ENCODE measurements around the gene IL33.
"Not testable (repeated sequence)": the region's sequence is repeated elsewhere in the genome, so short reads cannot be mapped to it uniquely, and the experiment has no call there.

IL33 gene

GRCh38 chr9:6215562-6215961, at the start of gene IL33:
TSS of gene IL33 (plus strand) at chr9:6215807. CDS start at chr9:6241695, 25,888 bp downstream.
- intact Hi-C loops (cut with DNase I; ENCODE audit: low total_unique reads): no loop called here
- H3K27ac ChIP-seq: peak within 1 kb of the TSS; percentile 67 to 70
- no peaks in the 10 kb centered on the region for H3K27me3 ChIP-seq
- TF ChIP-seq, protein P1, sequence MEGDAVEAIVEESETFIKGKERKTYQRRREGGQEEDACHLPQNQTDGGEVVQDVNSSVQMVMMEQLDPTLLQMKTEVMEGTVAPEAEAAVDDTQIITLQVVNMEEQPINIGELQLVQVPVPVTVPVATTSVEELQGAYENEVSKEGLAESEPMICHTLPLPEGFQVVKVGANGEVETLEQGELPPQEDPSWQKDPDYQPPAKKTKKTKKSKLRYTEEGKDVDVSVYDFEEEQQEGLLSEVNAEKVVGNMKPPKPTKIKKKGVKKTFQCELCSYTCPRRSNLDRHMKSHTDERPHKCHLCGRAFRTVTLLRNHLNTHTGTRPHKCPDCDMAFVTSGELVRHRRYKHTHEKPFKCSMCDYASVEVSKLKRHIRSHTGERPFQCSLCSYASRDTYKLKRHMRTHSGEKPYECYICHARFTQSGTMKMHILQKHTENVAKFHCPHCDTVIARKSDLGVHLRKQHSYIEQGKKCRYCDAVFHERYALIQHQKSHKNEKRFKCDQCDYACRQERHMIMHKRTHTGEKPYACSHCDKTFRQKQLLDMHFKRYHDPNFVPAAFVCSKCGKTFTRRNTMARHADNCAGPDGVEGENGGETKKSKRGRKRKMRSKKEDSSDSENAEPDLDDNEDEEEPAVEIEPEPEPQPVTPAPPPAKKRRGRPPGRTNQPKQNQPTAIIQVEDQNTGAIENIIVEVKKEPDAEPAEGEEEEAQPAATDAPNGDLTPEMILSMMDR (IDR thresholded peaks at IDR 0.05): no peak
- DNase-seq: no peak
- peaks cover 0 to 4% (median 0%) of the 10 kb centered on the region in 3 donors for H3K9me3 ChIP-seq
- H3K4me1 ChIP-seq: peaks cover 0 to 41% (median 0%) of the 10 kb centered on the region in 4 donors
- peak within 1 kb of the TSS; percentile 32 to 38 for H3K4me3 ChIP-seq
- H3K36me3 ChIP-seq: no peaks in the 10 kb centered on the region

DNA sequence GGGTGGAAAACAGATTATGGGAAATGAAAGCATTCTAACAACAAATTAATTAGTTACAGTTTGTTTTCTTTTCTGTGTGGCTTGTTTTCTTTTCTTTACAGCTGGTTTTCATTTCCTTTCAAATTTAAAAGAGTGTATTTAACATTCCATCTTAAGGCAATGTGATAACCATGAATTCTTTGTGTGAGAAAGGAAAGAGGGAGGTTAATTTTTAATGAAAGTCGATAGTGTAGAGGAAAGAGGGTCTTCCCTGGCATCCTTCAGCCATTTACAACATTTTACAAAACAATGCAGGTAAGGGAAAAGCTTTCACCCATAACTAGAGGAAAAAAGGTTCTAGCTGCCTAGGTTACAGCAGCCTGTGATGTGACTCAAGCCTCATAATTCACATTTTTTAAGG, 43.9 kb upstream of the IL33 start:
- Histone ChIP-seq H3K9me3 (peaks cover 0 to 8% (median 6%) of the 10 kb centered on the region in 3 donors), H3K4me3 (no peak overlapping the region), H3K27me3 (no peaks in the 10 kb centered on the region), H3K36me3 (no peaks in the 10 kb centered on the region), H3K4me1 (no peaks in the 10 kb centered on the region), H3K27ac (no peak overlapping the region)
- intact Hi-C loops (cut with DNase I; ENCODE audit: low total_unique reads): no loop called here
- TF ChIP-seq, protein P1 (IDR thresholded peaks at IDR 0.05): no peak
- no peak for DNase-seq

DNA sequence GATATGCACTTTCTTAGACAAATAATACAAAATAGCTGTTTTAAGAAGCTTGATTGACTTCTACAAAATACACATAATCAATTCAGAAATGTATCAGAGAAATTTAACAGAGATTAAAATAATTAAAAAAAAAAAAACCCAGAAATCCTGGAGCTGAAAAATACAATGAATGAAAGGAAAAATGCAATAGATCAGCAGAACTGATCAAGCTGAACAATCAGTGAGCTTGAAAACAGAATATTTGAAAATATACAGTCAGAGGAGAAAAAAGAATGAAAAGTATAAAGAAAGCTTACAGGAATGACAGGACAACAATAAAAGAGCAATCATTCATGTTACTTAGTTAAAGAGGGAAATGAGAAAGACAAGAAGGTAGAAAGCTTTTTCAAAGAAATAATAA, 41.7 kb upstream of the IL33 start:
- peaks cover 0 to 8% (median 6%) of the 10 kb centered on the region in 3 donors for H3K9me3 ChIP-seq
- no peaks in the 10 kb centered on the region for H3K4me1 ChIP-seq
- no peaks in the 10 kb centered on the region for H3K36me3 ChIP-seq
- TF ChIP-seq, protein P1 (IDR thresholded peaks at IDR 0.05): no peak
- H3K27ac ChIP-seq: no peak overlapping the region
- no peak overlapping the region for H3K4me3 ChIP-seq
- intact Hi-C loops (cut with DNase I; ENCODE audit: low total_unique reads): no loop called here
- no peak for DNase-seq
- no peaks in the 10 kb centered on the region for H3K27me3 ChIP-seq

GRCh38 chr9:6182549-6183226, 32.9 kb upstream of the IL33 start:
- H3K9me3 ChIP-seq; DNase-seq; H3K27me3 ChIP-seq; H3K36me3 ChIP-seq; H3K4me3 ChIP-seq; H3K27ac ChIP-seq; intact Hi-C loops (cut with DNase I; ENCODE audit: low total_unique reads): not testable (repeated sequence)
- H3K4me1 ChIP-seq: peaks cover 0 to 11% (median 7%) of the 10 kb centered on the region in 4 donors

DNA sequence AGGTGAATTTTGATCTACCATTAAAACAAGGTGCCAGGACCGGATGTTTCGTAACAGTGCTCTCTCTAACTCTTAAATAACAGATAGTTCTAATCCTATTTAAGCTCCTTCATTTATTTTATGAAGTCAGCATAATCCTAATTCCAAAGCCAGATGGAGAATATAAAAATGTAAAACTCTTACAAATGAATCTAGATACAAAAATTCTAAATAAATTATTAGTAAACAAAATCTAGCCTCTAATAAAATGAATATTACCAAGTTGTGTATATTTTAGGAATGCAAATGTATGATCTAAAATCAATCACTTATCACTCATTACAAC, 32.4 kb upstream of the IL33 start:
- TF ChIP-seq, protein P1 (IDR thresholded peaks at IDR 0.05): no peak
- peaks cover 0 to 11% (median 7%) of the 10 kb centered on the region in 4 donors for H3K4me1 ChIP-seq
- no peak overlapping the region for H3K27ac ChIP-seq
- H3K36me3 ChIP-seq: no peaks in the 10 kb centered on the region
- intact Hi-C loops (cut with DNase I; ENCODE audit: low total_unique reads): no loop called here
- H3K27me3 ChIP-seq: no peaks in the 10 kb centered on the region
- no peaks in the 10 kb centered on the region for H3K9me3 ChIP-seq
- DNase-seq: no peak
- H3K4me3 ChIP-seq: no peak overlapping the region

- no peak overlapping the region for H3K27ac ChIP-seq
- intact Hi-C loops (cut with DNase I; ENCODE audit: low total_unique reads): no loop called here
- peaks cover 0 to 11% (median 7%) of the 10 kb centered on the region in 4 donors for H3K4me1 ChIP-seq
- no peaks in the 10 kb centered on the region for H3K27me3 ChIP-seq
- TF ChIP-seq, protein P1 (IDR thresholded peaks at IDR 0.05): no peak
- no peak overlapping the region for H3K4me3 ChIP-seq
- DNase-seq: no peak
- no peaks in the 10 kb centered on the region for H3K9me3 ChIP-seq
- H3K36me3 ChIP-seq: no peaks in the 10 kb centered on the region
Measured at GRCh38 chr9:6183627-6184026, 32.0 kb upstream of the IL33 start.
